Heart left ventricle (tissue), 16 donors: ENCODE data around the gene THSD7B. TPM values are rescaled to one million over a fixed set of nuclear protein-coding genes. Genes with fewer than 3 reads are reported as not detected.

Experiments used
- ATAC-seq, 4 donors: fragments of 200-7000 bp; cut with Tn5 transposase; one replicate each; pipeline ENCODE4 v1.9.1; 2020 to 2022; ENCODE audit warnings: moderate library complexity in 4 of 4, mild to moderate bottlenecking in 3 of 4, moderate number of reproducible peaks in 1 of 4
- DNase-seq, 5 donors: peaks; one replicate each; pipeline ENCODE4 v3.0.0-alpha.2; 2020
- H3K27ac ChIP-seq, 12 donors: fragments of 200-600 bp; sonication (generic) in 4 of 12; one replicate each; pipeline versions ENCODE4 v1.5.0 to v1.8.0; 2016 to 2022; ENCODE audit warnings: mild to moderate bottlenecking in 2 of 12
- H3K27me3 ChIP-seq, 9 donors: fragments of 200-600 bp; sonication (generic) in 2 of 9; one replicate each; pipeline versions ENCODE4 v1.5.1 to v1.8.0; 2016 to 2022; ENCODE audit warnings: mild to moderate bottlenecking in 3 of 9
- H3K36me3 ChIP-seq, 9 donors: fragments of 200-600 bp; sonication (generic) in 2 of 9; one replicate each; pipeline versions ENCODE4 v1.5.0 to v1.8.0; 2018 to 2022; ENCODE audit warnings: mild to moderate bottlenecking in 2 of 9
- H3K4me1 ChIP-seq, 12 donors: fragments of 200-600 bp; sonication (generic) in 4 of 12; one replicate each; pipeline versions ENCODE4 v1.5.0 to v1.8.0; 2016 to 2022; ENCODE audit warnings: mild to moderate bottlenecking in 3 of 12
- H3K4me3 ChIP-seq, 12 donors: fragments of 200-600 bp; sonication (generic) in 4 of 12; one replicate each; pipeline versions ENCODE4 v1.5.0 to v1.8.0; 2017 to 2022; ENCODE audit warnings: mild to moderate bottlenecking in 9 of 12, moderate library complexity in 4 of 12
- H3K9me3 ChIP-seq, 12 donors: fragments of 200-600 bp; sonication (generic) in 4 of 12; one replicate each; pipeline versions ENCODE4 v1.5.0 to v1.8.0; 2016 to 2022; ENCODE audit warnings: mild to moderate bottlenecking in 1 of 12
- POLR2A ChIP-seq, 2 donors: fragments of 450-650 bp; IDR thresholded peaks; one replicate each; pipeline ENCODE4 v1.6.1; 2017; ENCODE audit warnings: antibody characterized with exemption in 2 of 2, mild to moderate bottlenecking in 2 of 2, moderate library complexity in 2 of 2
- WGBS, 4 donors: extraction: QIAGEN DNeasy Blood & Tissue Kit in 2 of 4; methylation state at CpG; one replicate each; pipeline versions ENCODE4 v1.1.5 to v1.1.7; 2013 to 2018; 5-methylcytosine and 5-hydroxymethylcytosine counted together
- intact Hi-C, 10 donors: fragments of 100-400 bp; cut with DNase I; formaldehyde crosslinking; loops; one replicate each; pipeline versions ENCODE4 v1.11.1 to v1.14.2; 2022
- polyA plus RNA-seq, 2 donors: library from polyadenylated mRNA; stranded (reverse); fragments of 200-250 nt; gene quantifications; one replicate each; pipeline ENCODE4 v1.2.3, GENCODE V29; 2013
- total RNA-seq, 9 donors: library from RNA; depleted of rRNA in 2 of 9; stranded (reverse); fragments of >200 nt in 2 of 9; fragmentation: NEBNext Ultra II Directional in 3 of 9; extraction: Animal tissue kit (Norgen Biotek cat#: 25700) in 3 of 9; gene quantifications; one replicate each; pipeline versions ENCODE4 v1.1.0 to v1.2.4, GENCODE V29; 2016 to 2023
- TF ChIP-seq, protein P1 (sequence below), 12 donors: fragments of 200-600 bp; sonication (generic) in 4 of 12; IDR thresholded peaks; one replicate each; pipeline versions ENCODE4 v1.5.0 to v1.8.0; 2018 to 2022; ENCODE audit warnings: antibody characterized with exemption in 12 of 12, mild to moderate bottlenecking in 5 of 12
- donor health status: ischemic (EF 13 %, LVEDD 7.1; RV severe dilation, severe dysfunction).
- donor health status: healthy with polysubstance abuse.
- donor health status: DM: no; HTN: yes; CAD: no.
- donor health status: DM: no; HTN: no; CAD: no.
- donor health status: ischemic (EF 25% LVEDD 6.9; RV normal size, moderate dysfunction).
- donor health status: ischemic (EF 25% LVEDD 5.7; RV mildly dilated, moderate dysfunction).
- donor health status: healthy.
- donor health status: DM: yes; HTN: yes; CAD: no.
- donor health status: ischemic (EF 35%, LVEDD 5.7; RV mildly dilated, moderate dysfunction).
- donor health status: nonischemic (EF 11% LVEDD 7.7; RV severe dilation, severe dysfunction).
- donor health status: DM: yes; HTN: yes; CAD: no.
- donor health status: PGD.
- donor health status: ischemic (EF 29% LVEDD 5.4; RV normal size, mild dysfunction).
- donor health status: nonischemic (EF 23%, LVEDD 6.1; RV moderate dilation, normal function).

THSD7B gene
- total and polyA plus RNA-seq, 11 donors: 0.04 to 0.43 (median 0.17) TPM

DNA sequence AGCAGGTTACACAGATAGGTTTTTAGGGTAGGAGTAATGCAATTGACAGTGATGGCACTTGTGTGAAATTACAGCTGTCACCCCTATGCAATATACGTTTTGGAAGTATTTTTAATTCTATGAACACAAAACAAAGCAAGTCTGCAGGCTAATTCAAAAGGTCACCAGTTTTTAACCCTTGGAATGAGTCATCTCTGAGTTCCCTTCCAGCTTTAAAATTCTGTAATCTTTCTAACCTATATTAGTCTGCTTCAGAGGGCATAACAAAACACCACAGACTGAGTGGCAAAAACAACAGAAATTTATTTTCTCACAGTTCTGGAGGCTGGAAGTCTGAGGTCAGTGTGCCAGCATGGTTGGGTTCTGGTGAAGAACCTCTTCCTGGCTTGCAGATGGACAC is 602.0 kb downstream of the THSD7B start:
- ATAC-seq (no peak), DNase-seq (no peak)
- Histone ChIP-seq H3K27me3 (no peaks in the 10 kb centered on the region), H3K4me3 (no peak overlapping the region), H3K9me3 (peaks cover 0 to 25% (median 7%) of the 10 kb centered on the region in 12 donors), H3K27ac (no peak overlapping the region), H3K4me1 (no peaks in the 10 kb centered on the region), H3K36me3 (no peaks in the 10 kb centered on the region)
- TF ChIP-seq, protein P1, sequence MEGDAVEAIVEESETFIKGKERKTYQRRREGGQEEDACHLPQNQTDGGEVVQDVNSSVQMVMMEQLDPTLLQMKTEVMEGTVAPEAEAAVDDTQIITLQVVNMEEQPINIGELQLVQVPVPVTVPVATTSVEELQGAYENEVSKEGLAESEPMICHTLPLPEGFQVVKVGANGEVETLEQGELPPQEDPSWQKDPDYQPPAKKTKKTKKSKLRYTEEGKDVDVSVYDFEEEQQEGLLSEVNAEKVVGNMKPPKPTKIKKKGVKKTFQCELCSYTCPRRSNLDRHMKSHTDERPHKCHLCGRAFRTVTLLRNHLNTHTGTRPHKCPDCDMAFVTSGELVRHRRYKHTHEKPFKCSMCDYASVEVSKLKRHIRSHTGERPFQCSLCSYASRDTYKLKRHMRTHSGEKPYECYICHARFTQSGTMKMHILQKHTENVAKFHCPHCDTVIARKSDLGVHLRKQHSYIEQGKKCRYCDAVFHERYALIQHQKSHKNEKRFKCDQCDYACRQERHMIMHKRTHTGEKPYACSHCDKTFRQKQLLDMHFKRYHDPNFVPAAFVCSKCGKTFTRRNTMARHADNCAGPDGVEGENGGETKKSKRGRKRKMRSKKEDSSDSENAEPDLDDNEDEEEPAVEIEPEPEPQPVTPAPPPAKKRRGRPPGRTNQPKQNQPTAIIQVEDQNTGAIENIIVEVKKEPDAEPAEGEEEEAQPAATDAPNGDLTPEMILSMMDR (IDR thresholded peaks at IDR 0.05): no peak
- TF ChIP-seq POLR2A (IDR thresholded peaks at IDR 0.05): no peak
- 14 to 29% (median 23%) methylated on average over 1 of the region's 1 CpG for WGBS, 4 donors
- intact Hi-C loops: no loop called here

DNA sequence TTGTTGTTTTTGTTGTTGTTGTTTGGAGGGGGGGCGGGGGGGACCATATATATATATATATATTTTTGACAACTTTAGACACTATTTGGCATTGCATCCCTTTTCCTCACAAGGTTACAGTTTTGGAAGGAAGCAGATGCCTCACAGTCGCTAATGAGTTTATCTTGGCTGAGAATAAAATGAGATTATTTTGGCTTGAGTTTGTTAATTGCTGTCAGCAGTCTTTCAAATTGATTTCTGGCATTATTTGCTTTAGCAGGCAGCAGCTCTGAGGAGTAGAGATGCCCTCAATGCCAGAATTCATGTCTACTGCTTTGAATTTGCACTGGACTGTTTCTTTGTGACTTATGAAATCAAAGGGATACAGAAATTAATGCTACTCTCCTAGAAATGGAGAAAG is 603.8 kb downstream of the THSD7B start:
- H3K27me3 ChIP-seq: no peaks in the 10 kb centered on the region
- ATAC-seq: no peak
- H3K27ac ChIP-seq: no peak overlapping the region
- 23 to 47% (median 36%) methylated on average over 2 of the region's 2 CpGs for WGBS, 4 donors
- H3K4me3 ChIP-seq: no peak overlapping the region
- no peak for DNase-seq
- TF ChIP-seq POLR2A (IDR thresholded peaks at IDR 0.05): no peak
- TF ChIP-seq, protein P1 (IDR thresholded peaks at IDR 0.05): no peak
- peaks cover 0 to 9% (median 2%) of the 10 kb centered on the region in 12 donors for H3K9me3 ChIP-seq
- no peaks in the 10 kb centered on the region for H3K36me3 ChIP-seq
- intact Hi-C loops: no loop called here
- no peaks in the 10 kb centered on the region for H3K4me1 ChIP-seq

DNA sequence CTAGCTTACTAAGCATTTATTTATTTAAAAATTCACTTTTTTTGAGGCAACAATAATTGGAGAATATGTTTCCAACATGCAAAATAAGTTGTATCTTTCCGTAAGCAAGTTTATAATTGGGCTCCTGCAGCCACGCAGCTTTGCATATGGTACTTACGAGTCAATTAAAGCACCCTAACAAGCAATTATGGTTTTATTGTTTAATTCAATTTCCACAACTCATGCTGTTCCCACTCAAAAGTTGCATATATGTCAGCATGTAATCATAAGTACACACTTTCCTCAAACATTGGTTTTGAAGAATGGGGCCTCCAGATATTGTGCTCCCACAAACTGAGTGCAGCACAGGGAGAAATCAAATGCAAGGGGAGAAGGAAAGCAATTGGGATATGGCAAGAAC is 613.8 kb downstream of the THSD7B start:
- no peak overlapping the region for H3K27ac ChIP-seq
- H3K9me3 ChIP-seq: peaks cover 0 to 14% (median 0%) of the 10 kb centered on the region in 12 donors
- DNase-seq (no peak), ATAC-seq (no peak)
- intact Hi-C loops: no loop called here
- no peaks in the 10 kb centered on the region for H3K36me3 ChIP-seq
- H3K4me1 ChIP-seq: no peaks in the 10 kb centered on the region
- WGBS, 4 donors: 75 to 93% (median 88%) methylated on average over 3 of the region's 3 CpGs
- no peaks in the 10 kb centered on the region for H3K27me3 ChIP-seq
- H3K4me3 ChIP-seq: no peak overlapping the region
- no peak for TF ChIP-seq POLR2A (IDR thresholded peaks at IDR 0.05)

DNA sequence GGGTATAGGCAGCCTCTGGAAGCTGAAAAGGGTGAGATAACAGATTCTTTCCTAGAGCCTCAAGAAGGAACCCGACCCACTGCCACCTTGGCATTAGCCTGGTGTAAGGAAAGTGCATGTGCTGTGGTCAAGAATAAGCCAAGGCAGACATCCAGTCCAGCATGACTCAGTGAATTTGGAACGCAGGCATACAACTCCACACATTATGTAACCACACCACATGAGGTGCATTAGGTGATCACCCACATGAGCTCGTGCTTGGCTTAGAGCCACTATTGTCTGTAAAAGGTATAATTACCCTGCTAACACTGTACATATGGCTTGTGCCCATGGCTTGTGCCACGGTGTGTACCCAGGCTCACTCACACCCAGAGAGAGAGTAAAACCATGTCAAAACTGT is 615.3 kb downstream of the THSD7B start:
- intact Hi-C loops: no loop called here
- TF ChIP-seq, protein P1 (IDR thresholded peaks at IDR 0.05): no peak
- TF ChIP-seq POLR2A (IDR thresholded peaks at IDR 0.05): no peak

DNA sequence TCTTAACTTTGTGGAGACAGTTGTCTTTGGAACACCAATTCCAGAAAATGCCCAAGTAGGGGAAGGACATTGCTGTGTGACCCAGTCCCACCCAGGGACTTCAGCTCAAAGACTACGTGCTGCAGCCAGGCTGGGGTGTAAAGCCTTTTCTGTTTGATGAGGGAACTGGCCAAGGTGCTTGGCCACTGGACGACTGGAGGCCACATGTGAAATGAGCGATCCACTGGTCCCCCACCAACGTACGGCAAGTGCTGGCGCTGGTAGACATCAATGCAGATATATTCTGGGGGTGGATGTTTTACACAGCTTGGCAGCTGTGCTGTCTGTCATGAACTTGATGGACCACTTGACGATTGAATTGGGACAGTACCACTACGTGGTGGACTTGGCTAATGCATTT is 616.4 kb downstream of the THSD7B start:
- no peak for ATAC-seq
- TF ChIP-seq POLR2A (IDR thresholded peaks at IDR 0.05): no peak
- TF ChIP-seq, protein P1 (IDR thresholded peaks at IDR 0.05): no peak
- WGBS, 4 donors: 77 to 93% (median 88%) methylated on average over 8 of the region's 8 CpGs

More for the DNA sequence above, 615.3 kb downstream of the THSD7B start:
- ATAC-seq: no peak
- no peak overlapping the region for H3K27ac ChIP-seq
- 28 to 44% (median 41%) methylated on average over 4 of the region's 4 CpGs for WGBS, 4 donors
- H3K36me3 ChIP-seq: no peaks in the 10 kb centered on the region
- no peaks in the 10 kb centered on the region for H3K27me3 ChIP-seq
- H3K9me3 ChIP-seq: peaks cover 0 to 14% (median 0%) of the 10 kb centered on the region in 12 donors
- no peaks in the 10 kb centered on the region for H3K4me1 ChIP-seq
- no peak for DNase-seq
- no peak overlapping the region for H3K4me3 ChIP-seq

More for the DNA sequence above, 616.4 kb downstream of the THSD7B start:
- no peaks in the 10 kb centered on the region for H3K27me3 ChIP-seq
- H3K9me3 ChIP-seq: peaks cover 0 to 14% (median 0%) of the 10 kb centered on the region in 12 donors
- H3K36me3 ChIP-seq: no peaks in the 10 kb centered on the region
- DNase-seq: no peak
- intact Hi-C loops: no loop called here
- H3K4me1 ChIP-seq: no peaks in the 10 kb centered on the region
- H3K27ac ChIP-seq: no peak overlapping the region
- no peak overlapping the region for H3K4me3 ChIP-seq
